Stimulated activated CD4-positive, alpha-beta T cell treated with anti-CD3 and anti-CD28 coated beads, Interleukin-1b, Interleukin-23, amount 100 ng/mL, for 24 hours (primary cell): ENCODE measurements around the gene FIGNL1.

ENCODE experiments used
- DNase-seq, 4 experiments: peaks; one replicate each; pipeline ENCODE4 v3.0.0-alpha.2; 2020; ENCODE audit warnings: low read depth in 4 of 4, low spot score in 1 of 4

Gene FIGNL1

GRCh38 chr7:50399206-50399605 is 50.9 kb downstream of the FIGNL1 start:
- DNase-seq: no peak

GRCh38 chr7:50397971-50398324 is 52.2 kb downstream of the FIGNL1 start:
- no peak for DNase-seq

GRCh38 chr7:50397320-50397970 is 52.7 kb downstream of the FIGNL1 start:
- no peak for DNase-seq

- DNase-seq: no peak
These were observed 53.3 kb downstream of the FIGNL1 start for GRCh38 chr7:50396856-50397255.

- no peak for DNase-seq
These were observed 55.8 kb downstream of the FIGNL1 start for GRCh38 chr7:50394315-50394714.
